ENCODE data around the gene PPP6R2.
"Not testable (repeated sequence)": the region's sequence is repeated elsewhere in the genome, so short reads cannot be mapped to it uniquely, and the experiment has no call there.

The PPP6R2 gene

DNA sequence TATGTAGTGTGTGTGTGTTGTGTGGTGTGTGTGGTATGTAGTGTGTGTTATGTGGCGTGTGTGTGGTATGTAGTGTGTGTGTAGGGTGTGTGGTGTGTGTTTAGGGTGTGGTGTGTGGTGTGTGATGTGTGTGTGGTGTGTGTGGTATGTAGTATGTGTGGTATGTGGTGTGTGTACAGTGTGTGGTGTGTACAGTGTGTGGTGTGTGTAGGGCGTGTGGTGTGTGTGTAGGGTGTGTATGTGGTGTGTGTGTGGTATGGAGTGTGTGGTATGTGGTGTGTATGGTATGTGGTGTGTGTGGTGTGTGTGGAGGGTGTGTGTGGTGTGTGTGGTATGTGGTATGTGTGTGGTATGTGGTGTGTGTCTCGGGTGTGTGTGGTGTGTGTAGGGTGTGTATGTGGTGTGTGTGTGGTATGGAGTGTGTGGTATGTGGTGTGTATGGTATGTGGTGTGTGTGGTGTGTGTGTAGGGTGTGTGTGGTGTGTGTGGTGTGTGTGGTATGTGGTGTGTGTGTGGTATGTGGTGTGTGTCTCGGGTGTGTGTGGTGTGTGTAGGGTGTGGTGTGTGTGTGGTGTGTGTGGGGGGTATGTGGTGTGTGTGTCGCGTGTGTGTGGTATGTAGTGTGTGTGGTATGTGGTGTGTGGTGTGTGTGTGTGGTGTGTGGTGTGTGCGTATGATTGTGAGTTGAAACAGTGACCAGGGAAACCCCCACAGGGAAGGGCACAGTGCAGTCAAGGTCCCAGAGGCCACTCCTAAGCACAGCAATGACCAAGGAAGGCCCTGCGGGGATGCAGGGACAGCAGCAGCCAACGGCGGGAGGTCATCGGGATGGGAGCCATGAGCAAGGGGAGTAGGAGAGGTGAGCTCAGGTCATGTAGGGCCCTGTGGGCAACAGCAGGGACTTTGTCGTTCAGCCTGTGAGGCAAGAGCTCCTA, 2.9 kb upstream of the PPP6R2 start:
- H3K4me3 ChIP-seq (ENCODE audit: low read depth, low read length): no peak overlapping the region

DNA sequence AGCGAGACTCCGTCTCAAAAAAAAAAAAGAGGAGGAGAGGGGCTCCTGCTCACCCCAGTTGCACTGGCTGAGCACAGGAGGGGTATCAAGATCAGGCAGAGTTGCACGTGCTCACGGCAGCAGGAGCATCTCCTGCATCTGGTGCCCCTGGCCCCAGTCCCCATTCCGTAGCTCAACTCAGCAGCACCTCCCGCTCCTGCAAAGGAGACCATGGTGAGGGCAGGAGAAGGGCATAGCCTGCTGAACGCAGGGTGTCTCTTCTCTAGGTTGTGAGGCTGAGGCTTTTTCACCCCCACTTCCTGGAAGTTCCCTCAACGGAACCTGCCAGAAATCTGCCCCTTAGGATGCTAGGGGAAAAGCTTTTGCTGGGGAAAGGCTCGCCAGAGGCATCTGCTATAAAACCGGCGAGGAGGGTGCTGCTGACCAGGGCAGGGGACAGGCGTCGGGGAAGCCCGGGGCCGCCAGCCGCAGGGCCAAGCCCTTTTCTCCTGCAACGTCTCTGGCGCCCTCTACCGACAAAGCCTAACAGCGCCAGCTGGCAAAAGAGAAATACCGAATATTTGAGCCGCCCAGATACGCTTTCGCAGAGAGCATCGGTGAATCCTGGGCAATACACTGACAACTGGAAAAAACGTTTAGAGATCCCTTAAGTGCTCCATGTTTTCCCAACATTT, 1.0 kb upstream of the PPP6R2 start:
- no peak overlapping the region for H3K4me3 ChIP-seq (ENCODE audit: low read depth, low read length)

DNA sequence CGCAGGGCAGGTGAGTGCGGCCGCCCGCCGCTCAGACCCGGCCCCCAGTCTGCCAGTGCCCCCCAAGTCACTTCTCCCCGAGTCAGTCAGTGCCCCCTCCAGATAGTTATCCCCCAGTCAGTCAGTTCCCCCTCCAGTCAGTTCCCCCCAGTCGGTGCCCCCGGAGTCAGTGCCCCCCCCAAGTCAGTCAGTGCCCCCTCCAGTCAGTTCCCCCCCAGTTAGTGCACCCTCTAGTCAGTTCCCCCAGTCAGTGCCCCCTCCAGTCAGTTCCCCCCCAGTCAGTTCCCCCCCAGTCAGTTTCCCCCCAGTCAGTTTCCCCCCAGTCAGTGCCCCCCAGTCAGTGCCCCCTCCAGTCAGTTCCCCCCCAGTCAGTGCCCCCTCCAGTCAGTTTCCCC, 411 bp downstream of the PPP6R2 start:
- H3K4me3 ChIP-seq (ENCODE audit: low read depth, low read length): peak overlapping the region; percentile 67

DNA sequence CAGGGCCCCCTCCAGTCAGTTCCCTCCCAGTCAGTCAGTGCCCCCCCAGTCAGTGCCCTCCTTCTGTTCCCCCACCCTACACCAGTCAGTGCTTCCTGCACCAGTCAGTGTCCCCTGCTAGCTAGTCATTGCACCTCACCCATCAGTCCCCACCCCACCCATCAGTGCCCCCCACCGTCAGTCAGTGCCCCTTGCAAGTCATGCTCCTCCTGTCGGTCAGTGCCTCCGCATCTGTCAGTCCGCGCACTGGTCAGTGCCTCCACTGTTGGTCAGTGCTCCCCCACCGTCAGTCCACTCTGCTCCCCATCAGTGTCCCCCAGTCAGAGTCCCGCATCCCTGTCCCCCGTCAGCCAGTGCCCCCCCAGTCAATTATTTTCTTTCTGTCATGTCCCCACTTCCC, 3.3 kb downstream of the PPP6R2 start:
- H3K4me3 ChIP-seq (ENCODE audit: low read depth, low read length): no peak overlapping the region

DNA sequence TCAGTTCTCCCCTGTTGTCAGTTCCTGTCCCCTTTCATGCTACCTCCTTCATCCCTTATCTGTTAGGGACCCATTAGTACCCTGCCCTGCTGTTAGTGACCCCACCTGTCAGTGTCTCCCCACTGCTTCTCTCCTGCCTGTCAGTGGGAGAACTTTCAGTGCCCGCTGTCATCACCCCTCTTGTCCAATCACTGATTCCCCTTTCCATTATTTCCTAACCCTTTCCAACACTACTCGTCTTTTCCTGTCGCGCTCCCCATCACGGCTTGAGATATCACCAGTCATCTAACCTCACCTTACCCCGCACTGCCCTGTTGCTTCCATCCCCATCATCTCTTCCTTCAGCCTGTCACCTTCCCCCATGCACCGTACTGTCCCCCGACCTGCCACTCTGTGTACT, 4.0 kb downstream of the PPP6R2 start:
- no peak overlapping the region for H3K4me3 ChIP-seq (ENCODE audit: low read depth, low read length)

DNA sequence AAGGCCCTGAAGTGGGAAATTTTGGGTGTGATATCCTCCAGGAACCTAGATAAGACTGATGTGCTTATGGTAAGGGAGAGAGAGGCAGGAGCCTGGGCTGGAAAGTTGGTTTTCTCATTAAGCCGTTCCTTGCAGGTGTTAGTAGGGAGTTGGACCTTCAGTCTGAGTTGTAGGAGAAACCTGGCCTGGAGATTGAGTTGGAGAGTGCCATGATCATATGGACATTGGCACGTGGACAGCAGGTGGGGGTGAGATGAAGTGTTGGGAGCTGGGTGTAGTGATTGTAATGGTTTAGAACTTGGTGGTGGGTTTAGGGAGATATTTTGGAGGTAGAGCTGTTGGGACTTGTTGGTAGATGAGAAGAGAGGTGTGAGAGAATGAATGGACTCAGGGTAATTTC, 4.9 kb downstream of the PPP6R2 start:
- no peak overlapping the region for H3K4me3 ChIP-seq (ENCODE audit: low read depth, low read length)

DNA sequence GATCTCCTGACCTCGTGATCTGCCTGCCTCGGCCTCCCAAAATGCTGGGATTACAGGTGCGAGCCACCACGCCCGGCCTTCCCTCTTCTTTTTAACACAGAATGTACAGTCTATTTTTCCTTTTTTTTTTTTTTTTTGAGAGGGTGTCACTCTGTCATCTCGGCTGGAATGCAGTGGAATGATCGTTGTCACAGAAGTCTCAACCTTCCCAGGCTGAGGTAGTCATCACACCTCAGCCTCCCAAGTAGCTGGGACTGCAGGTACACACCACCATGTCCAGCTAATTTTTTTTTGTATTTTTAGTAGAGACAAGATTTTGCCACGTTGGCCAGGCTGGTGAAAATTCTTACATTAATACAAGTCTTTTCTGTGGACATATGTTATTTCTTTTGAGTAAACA, 13.1 kb downstream of the PPP6R2 start:
- H3K4me3 ChIP-seq (ENCODE audit: low read depth, low read length): no peak overlapping the region

DNA sequence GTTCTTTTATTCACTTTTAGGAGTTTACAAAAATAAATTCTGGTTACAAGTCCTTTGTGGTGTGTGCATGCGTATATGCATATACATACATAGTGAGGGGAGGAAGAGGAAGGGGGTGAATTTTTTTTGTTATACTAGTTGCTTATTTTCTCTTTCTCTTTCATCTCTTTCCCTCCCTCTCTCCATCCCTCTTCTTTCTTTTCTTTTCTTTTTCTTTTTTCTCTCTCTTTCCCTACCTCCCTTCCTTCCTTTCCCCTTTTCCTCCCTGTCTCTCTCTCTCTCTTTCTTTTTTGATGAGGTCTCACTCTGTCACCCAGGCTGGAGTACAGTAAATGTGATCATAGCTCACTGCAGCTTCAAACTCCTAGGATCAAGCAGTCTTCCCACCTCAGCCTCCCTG, 14.1 kb downstream of the PPP6R2 start:
- no peak overlapping the region for H3K4me3 ChIP-seq (ENCODE audit: low read depth, low read length)

DNA sequence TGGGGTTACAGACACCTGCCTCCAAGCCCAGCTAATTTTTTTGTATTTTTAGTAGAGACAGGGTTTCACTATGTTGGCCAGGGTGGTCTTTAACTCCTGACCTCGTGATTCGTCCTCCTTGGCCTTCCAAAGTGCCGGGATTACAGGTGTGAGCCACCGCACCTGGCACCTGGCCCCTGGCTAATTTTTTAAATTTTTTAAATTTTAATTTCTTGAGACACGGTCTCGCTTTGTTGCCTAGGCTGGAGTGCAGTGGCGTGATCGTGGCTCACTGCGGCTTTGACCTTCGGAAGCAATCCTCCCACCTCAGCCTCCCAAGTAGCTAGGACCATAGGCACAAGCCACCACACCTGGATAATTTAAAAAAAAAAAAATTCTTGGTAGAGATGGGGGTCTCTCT, 14.6 kb downstream of the PPP6R2 start:
- no peak overlapping the region for H3K4me3 ChIP-seq (ENCODE audit: low read depth, low read length)

DNA sequence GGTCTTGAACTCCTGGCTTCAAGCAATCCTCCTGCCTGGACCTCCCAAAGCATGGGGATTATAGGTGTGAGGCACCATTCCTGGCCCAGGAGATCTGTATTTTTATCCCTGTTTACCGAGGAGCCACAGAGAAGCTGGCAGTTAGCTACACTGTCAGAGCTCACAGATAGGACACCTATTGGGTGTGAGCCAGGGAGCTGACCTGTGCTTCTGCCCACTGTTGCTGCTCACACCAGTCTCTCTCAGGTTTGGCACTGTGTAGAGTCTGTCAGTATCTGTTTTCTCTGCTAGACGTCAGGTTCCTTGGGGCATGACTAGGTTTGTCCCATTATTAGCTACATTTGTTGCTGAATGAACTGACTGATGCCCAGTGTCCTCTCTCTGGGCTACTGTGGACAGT, 17.5 kb downstream of the PPP6R2 start:
- no peak overlapping the region for H3K4me3 ChIP-seq (ENCODE audit: low read depth, low read length)

DNA sequence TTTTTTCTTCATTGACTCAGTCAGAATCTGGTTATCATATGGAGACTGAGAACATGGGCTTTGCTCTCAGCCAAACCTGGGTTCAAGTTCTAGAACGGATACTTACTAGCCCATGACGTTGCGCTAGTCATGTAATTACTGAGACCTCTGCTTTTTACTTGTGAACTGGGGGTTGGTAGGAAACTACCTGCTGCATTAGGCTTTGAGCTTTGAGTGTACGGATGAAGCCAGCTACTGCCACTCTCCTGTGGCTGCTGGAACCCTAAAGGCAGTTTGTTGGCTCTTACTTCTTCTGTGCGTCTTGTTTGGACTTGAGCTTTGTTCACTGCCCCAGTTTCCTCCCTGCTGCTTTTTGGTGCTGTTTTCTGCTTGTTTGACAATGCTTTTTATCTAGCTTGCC, 18.1 kb downstream of the PPP6R2 start:
- H3K4me3 ChIP-seq (ENCODE audit: low read depth, low read length): no peak overlapping the region

DNA sequence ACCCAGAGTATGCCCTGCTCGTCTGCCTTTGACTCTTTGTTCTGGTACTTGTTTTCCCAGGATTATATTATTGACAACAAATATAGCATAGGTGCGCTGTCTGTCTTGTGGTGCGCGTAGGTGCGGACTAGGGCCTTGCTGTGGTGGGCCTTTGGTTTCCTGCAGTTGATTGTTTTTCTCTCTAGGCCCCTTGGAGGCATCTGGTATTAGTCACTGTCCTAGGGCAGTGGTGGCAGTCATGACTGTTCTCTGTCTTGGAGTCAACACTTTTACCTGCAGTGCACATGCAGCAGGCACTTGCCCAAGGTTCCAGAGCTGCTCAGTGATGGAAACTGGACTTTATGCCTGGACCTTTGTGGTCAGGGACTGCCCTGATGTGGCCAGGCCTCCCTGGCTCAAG, 18.6 kb downstream of the PPP6R2 start:
- H3K4me3 ChIP-seq (ENCODE audit: low read depth, low read length): no peak overlapping the region

DNA sequence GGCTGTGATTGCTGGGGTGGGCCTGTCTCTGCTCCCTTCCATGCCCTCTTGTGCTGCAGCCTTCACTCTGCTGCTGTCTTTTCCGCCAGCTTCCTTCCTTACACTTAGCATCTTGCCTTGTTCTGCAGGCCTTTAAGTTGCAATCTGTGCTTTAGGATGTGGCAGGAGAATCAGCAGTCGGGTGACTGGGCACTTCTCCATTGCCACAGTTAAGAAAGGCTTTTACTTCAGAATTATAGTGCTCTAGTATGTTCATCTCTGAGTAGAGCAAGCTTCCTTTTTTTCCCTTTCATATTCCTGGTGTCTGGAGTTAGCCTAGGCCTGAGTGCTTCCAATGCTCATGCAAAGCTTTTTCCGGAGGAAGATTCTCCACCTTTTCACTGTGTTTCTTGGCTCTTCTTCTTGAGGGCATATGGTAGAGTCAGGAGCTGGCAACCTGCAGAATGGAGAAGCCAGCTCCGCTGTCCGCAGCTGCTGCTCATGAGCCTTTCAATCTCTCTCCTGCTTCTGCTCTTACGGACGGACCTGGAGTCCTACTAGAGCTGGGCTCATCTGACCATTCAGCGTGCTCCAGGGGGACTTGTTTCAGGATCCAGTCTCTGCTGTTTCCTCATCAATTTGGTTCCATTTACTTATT, 20.2 kb downstream of the PPP6R2 start:
- H3K4me3 ChIP-seq (ENCODE audit: low read depth, low read length): no peak overlapping the region

DNA sequence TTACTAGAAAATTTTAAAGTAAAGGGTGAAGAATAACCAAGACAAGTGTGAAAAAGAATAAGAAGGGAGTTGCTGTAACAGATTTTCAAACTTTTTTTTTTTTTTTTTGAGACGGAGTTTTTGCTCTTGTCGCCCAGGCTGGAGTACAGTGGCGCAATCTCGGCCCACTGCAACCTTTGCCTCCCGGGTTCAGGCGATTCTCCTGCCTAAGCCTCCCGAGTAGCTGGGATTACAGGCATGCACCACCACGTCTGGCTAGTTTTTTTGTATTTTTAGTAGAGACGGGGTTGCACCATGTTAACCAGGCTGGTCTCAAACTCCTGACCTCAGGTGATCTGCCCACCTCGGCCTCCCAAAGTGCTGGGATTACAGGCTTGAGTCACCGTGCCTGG, 20.7 kb downstream of the PPP6R2 start:
- not testable (repeated sequence) for H3K4me3 ChIP-seq (ENCODE audit: low read depth, low read length)

DNA sequence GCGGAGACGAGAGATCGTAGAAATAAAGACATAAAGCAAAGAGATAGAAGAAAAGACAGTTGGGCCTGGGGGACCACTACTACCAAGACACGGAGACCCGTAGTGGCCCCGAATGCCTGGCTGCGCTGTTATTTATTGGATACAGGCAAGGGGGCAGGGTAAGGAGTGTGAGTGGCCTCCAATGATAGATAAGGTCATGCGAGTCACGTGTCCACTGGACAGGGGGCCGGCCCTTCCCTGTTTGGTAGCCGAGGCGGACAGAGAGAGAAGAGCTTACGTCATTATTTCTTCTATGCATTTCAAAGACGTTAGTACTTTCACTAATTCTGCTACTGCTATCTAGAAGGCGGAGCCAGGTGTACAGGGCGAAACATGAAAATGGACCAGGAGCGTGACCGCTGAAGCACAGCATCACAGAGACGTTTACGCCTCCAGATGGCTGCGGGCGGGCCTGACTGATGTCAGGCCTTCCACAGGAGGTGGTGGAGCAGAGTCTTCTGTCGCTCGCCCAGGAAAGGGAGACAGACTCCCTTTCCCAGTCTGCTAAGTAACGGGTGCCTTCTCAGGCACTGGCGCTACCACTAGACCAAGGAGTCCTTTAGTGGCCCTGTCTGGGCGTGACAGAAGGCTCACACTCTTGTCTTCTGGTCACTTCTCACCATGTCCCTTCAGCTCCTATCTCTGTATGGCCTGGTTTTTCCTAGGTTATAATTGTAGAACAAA, 24.8 kb downstream of the PPP6R2 start:
- H3K4me3 ChIP-seq (ENCODE audit: low read depth, low read length): no peak overlapping the region

DNA sequence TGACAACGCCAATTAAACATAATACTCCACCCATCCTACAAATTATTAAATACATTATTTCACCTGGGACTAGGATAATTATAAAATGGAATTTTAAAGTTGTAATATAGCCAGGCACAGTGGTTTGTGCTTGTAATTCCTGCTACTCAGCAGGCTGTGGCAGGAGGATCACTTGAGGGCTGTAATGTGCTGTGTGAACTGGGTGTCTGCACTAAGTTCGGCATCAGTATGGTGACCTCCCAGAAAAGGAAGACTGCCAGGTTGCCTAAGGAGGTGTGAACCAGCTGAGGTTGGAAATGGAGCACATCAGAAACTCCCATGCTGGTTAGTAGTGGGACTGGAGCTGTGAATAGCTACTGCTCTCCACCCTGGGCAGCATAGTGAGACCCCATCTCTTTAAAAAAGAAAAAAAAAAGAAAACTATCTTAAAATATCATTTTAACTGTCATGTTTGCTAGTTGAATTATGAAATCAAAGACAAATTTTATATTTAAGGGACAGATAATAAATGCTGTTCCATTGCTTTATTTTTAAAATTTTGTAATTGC, 28.0 kb downstream of the PPP6R2 start:
- H3K4me3 ChIP-seq (ENCODE audit: low read depth, low read length): no peak overlapping the region

DNA sequence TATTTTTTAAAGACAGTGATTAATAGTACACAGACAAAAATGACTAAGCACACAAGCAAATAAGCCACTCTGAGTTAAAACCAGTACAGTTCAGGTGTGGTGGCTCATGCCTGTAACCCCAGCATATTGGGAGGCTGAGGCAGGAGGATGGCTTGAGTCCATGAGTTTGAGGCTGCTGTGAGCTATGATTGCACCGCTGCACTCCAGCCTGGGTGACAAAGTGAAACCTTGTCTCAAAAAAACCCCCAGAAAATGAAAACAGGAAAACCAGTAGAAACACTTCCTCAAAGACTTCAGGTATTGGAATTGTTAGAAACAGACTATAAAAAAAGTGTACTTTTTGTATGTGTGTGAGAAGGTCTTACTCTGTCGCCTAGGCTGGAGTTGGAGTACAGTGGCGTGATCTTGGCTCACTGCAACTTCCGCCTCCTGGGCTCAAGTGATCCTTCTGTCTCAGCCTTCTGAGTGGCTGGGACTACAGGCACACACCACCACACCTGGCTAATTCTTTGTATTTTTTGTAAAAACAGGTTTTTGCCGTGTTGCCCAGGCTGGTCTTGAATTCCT, 33.0 kb downstream of the PPP6R2 start:
- no peak overlapping the region for H3K4me3 ChIP-seq (ENCODE audit: low read depth, low read length)

DNA sequence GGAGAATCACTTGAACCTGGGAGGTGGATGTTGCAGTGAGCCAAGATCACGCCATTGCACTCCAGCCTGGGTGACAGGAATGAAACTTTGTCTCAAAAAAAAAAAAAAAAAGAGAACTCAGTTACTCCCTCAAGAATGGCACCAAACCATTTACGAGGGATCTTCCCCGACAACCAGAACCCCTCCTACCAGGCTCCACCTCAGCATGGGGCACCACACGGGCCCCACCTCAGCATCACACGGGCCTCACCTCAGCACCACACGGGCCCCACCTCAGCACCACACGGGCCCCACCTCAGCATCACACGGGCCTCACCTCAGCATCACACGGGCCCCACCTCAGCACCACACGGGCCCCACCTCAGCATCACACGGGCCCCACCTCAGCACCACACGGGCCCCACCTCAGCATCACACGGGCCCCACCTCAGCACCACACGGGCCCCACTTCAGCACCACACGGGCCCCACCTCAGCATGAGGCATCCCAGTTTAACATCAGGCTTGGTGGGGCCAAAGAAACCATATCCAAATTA, 38.0 kb downstream of the PPP6R2 start:
- H3K4me3 ChIP-seq (ENCODE audit: low read depth, low read length): not testable (repeated sequence)

DNA sequence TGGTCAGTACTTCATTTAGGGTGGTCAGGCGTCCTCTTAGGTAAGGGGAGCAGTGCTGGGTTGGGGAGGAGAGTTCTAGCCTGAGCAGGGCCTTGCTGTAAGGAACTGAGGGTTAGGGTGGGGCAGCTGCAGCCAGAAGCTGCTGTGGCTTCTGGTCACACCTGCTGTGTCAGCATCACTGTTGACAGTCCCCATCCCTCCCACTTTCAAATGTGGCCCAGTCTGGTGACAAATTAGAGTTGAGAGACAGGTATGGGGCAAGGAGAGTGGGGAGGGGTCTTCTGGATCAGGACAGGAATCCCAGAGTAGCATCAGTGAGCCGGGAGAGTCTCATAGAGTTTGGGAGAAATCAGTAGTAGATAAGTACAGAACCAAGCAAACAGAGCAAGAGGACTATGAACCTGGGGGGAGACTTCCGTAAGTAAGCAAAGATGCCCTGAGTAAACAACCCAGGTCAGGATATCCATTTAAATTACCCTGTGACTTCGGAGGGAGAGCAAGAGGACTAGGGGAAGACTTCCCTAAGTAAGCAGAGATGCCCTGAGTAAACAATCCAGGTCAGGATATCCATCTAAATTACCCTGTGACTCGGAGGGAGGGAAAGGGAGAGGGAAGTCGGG, 53.7 kb downstream of the PPP6R2 start:
- no peak overlapping the region for H3K4me3 ChIP-seq (ENCODE audit: low read depth, low read length)
